Esophagus squamous epithelium (tissue), 4 donors: ENCODE measurements around the gene IQGAP2.

Experiments
- CTCF ChIP-seq, 6 experiments: fragments of 450-650 bp in 4 of 6; fragments of 200-600 bp in 2 of 6; sonication (generic) in 2 of 6; IDR thresholded peaks; one replicate each; pipeline ENCODE4 v1.5.1; 2016 to 2019; ENCODE audit warnings: antibody characterized with exemption in 6 of 6, mild to moderate bottlenecking in 4 of 6, moderate library complexity in 4 of 6
- POLR2A ChIP-seq, 4 donors: fragments of 450-650 bp; IDR thresholded peaks; one replicate each; pipeline ENCODE4 v1.6.1; 2017; ENCODE audit warnings: antibody characterized with exemption in 4 of 4, mild to moderate bottlenecking in 4 of 4, moderate library complexity in 3 of 4

GRCh38 chr5:76598531-76598930 lies 195.4 kb downstream of the IQGAP2 start:
- no peak for TF ChIP-seq POLR2A (IDR thresholded peaks at IDR 0.05)
- no peak for TF ChIP-seq CTCF (IDR thresholded peaks at IDR 0.05)
